Measurements from ENCODE around the gene FXYD3.

GRCh38 chr19:35143231-35143715 lies 27.6 kb downstream of the FXYD3 start, which contains the start of gene FXYD7:
- TF ChIP-seq, protein P1, sequence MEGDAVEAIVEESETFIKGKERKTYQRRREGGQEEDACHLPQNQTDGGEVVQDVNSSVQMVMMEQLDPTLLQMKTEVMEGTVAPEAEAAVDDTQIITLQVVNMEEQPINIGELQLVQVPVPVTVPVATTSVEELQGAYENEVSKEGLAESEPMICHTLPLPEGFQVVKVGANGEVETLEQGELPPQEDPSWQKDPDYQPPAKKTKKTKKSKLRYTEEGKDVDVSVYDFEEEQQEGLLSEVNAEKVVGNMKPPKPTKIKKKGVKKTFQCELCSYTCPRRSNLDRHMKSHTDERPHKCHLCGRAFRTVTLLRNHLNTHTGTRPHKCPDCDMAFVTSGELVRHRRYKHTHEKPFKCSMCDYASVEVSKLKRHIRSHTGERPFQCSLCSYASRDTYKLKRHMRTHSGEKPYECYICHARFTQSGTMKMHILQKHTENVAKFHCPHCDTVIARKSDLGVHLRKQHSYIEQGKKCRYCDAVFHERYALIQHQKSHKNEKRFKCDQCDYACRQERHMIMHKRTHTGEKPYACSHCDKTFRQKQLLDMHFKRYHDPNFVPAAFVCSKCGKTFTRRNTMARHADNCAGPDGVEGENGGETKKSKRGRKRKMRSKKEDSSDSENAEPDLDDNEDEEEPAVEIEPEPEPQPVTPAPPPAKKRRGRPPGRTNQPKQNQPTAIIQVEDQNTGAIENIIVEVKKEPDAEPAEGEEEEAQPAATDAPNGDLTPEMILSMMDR (IDR thresholded peaks at IDR 0.05) = no peak
- TF ChIP-seq POLR2AphosphoS5 (IDR thresholded peaks at IDR 0.05) (no peak), POLR2A (IDR thresholded peaks at IDR 0.05) (no peak), EP300 (IDR thresholded peaks at IDR 0.05) (no peak)

Data from gastroesophageal sphincter (tissue), 3 donors.